Measurements from ENCODE around the gene RBMS3. TPM values are rescaled to one million over a fixed set of nuclear protein-coding genes. Genes with fewer than 3 reads are reported as not detected.

RBMS3 gene
- total and polyA plus RNA-seq, 9 donors, result 11.6 to 79.2 (median 63.1) TPM

DNA sequence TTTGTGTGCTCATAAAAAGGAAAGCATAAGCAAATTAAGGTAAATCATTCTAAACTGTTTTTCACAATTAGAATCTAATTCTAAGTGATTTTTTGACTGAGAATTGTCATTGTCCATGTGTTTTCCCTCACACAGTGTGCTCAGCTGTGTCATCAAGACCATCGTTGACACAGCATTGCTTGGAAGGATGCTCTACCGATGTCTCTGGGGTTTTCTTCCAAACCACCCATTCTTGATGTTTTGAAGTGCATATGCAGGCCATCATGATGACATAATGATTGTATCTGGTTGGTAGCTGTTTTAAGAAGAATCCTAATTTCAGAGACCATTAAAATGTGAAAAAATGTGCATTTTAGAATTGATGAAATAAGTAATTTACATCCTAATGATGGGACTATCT is 347.9 kb downstream of the RBMS3 start:
- 31 to 46% (median 34%) methylated on average over 2 of the region's 2 CpGs for WGBS, 3 donors
- no peaks in the 10 kb centered on the region for H3K36me3 ChIP-seq
- no peak overlapping the region for H3K27ac ChIP-seq
- H3K4me1 ChIP-seq (ENCODE audit: insufficient read depth), result peaks cover 2% of the 10 kb centered on the region
- H3K9me3 ChIP-seq, result no peaks in the 10 kb centered on the region
- no peak for TF ChIP-seq POLR2A (IDR thresholded peaks at IDR 0.05)
- no peak for TF ChIP-seq EP300 (IDR thresholded peaks at IDR 0.05)
- TF ChIP-seq, protein P1, sequence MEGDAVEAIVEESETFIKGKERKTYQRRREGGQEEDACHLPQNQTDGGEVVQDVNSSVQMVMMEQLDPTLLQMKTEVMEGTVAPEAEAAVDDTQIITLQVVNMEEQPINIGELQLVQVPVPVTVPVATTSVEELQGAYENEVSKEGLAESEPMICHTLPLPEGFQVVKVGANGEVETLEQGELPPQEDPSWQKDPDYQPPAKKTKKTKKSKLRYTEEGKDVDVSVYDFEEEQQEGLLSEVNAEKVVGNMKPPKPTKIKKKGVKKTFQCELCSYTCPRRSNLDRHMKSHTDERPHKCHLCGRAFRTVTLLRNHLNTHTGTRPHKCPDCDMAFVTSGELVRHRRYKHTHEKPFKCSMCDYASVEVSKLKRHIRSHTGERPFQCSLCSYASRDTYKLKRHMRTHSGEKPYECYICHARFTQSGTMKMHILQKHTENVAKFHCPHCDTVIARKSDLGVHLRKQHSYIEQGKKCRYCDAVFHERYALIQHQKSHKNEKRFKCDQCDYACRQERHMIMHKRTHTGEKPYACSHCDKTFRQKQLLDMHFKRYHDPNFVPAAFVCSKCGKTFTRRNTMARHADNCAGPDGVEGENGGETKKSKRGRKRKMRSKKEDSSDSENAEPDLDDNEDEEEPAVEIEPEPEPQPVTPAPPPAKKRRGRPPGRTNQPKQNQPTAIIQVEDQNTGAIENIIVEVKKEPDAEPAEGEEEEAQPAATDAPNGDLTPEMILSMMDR (IDR thresholded peaks at IDR 0.05), result no peak
- H3K27me3 ChIP-seq, result no peaks in the 10 kb centered on the region
- no peak for DNase-seq
- intact Hi-C loops (cut with DNase I), result no loop called here
- no peak overlapping the region for H3K4me3 ChIP-seq

DNA sequence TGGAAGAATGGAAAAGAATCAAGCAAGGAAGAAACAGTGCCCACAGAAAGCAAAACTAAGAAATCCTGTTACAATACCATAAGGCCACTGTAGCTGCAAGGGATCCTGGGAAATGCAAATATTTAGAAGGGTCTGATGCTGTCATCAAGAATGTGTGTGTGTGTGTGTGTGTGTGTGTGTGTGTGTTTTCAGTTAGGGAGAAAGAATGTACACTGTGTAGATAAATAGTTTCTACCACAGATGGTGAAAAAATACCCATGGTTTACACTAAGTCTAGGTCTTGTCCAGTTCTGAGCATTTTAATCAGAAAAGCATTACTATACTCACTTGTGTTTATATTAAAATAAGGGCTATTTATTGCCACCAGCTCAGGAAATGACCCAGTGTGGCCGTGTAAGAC is 355.0 kb downstream of the RBMS3 start:
- intact Hi-C loops (cut with DNase I), result no loop called here
- 74 to 83% (median 79%) methylated on average over 1 of the region's 1 CpG for WGBS, 3 donors

DNA sequence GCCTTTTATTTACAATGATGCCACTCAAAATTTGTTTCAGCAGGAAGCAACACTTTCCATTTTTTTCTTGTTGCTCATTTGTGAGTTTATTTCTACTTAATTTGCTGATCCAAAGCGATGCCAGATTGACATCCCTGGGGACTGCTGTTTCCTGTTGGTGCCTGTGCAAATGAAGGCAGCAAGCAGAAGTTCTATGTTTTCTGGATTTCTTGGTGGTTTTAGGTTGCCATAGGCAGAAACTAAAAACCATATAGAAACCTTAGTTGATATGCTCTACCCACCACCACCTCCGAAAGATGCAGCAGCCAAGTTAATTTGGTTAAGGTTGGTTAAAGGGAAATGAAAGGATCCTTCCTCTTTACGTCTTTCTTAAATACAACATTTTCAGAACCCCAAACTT is 356.2 kb downstream of the RBMS3 start:
- Histone ChIP-seq H3K4me3 (no peak overlapping the region), H3K4me1 (ENCODE audit: insufficient read depth) (peaks cover 1% of the 10 kb centered on the region), H3K36me3 (no peaks in the 10 kb centered on the region), H3K27me3 (no peaks in the 10 kb centered on the region), H3K9me3 (no peaks in the 10 kb centered on the region), H3K27ac (no peak overlapping the region)
- 94 to 96% (median 96%) methylated on average over 3 of the region's 3 CpGs for WGBS, 3 donors
- TF ChIP-seq POLR2A (IDR thresholded peaks at IDR 0.05) (no peak), EP300 (IDR thresholded peaks at IDR 0.05) (no peak)
- TF ChIP-seq, protein P1 (IDR thresholded peaks at IDR 0.05), result no peak
- DNase-seq, result peak in 2 of 5 donors; percentile 22 to 24
- intact Hi-C loops (cut with DNase I), result no loop called here

More for the DNA sequence above, 355.0 kb downstream of the RBMS3 start:
- no peaks in the 10 kb centered on the region for H3K27me3 ChIP-seq
- TF ChIP-seq, protein P1 (IDR thresholded peaks at IDR 0.05), result no peak
- TF ChIP-seq POLR2A (IDR thresholded peaks at IDR 0.05) (no peak), EP300 (IDR thresholded peaks at IDR 0.05) (no peak)
- no peak for DNase-seq
- H3K4me3 ChIP-seq, result no peak overlapping the region
- H3K9me3 ChIP-seq, result no peaks in the 10 kb centered on the region
- H3K4me1 ChIP-seq (ENCODE audit: insufficient read depth), result peaks cover 1% of the 10 kb centered on the region
- H3K27ac ChIP-seq, result no peak overlapping the region
- no peaks in the 10 kb centered on the region for H3K36me3 ChIP-seq

- Histone ChIP-seq H3K36me3 (no peaks in the 10 kb centered on the region), H3K27ac (no peak overlapping the region), H3K4me1 (ENCODE audit: insufficient read depth) (peaks cover 11% of the 10 kb centered on the region), H3K4me3 (no peak overlapping the region), H3K9me3 (no peaks in the 10 kb centered on the region), H3K27me3 (no peaks in the 10 kb centered on the region)
- TF ChIP-seq, protein P1 (IDR thresholded peaks at IDR 0.05), result no peak
- TF ChIP-seq POLR2A (IDR thresholded peaks at IDR 0.05), result no peak
- no peak for TF ChIP-seq EP300 (IDR thresholded peaks at IDR 0.05)
- DNase-seq, result no peak
- 21 to 31% (median 30%) methylated on average over 2 of the region's 2 CpGs for WGBS, 3 donors
- intact Hi-C loops (cut with DNase I), result no loop called here
Measured at GRCh38 chr3:29639578-29640290, 358.9 kb downstream of the RBMS3 start.
